GM12801 (cell line): ENCODE data around the gene SEPSECS.

Experiments
- CTCF ChIP-seq: IDR thresholded peaks from one replicate; pipeline ENCODE4 v1.5.1; 2011; ENCODE audit warnings: control low read depth; ENCODE audit not compliant: insufficient read length; ENCODE audit errors: extremely low read depth

SEPSECS gene

GRCh38 chr4:25090516-25090915, 69.7 kb downstream of the SEPSECS start:
- no peak for TF ChIP-seq CTCF

- no peak for TF ChIP-seq CTCF
Measured at GRCh38 chr4:25089051-25089763, 71.0 kb downstream of the SEPSECS start.

- no peak for TF ChIP-seq CTCF
Measured at GRCh38 chr4:25088093-25088952, 71.9 kb downstream of the SEPSECS start.

GRCh38 chr4:25085671-25086070, 74.6 kb downstream of the SEPSECS start:
- TF ChIP-seq CTCF = no peak

GRCh38 chr4:25081866-25082471, 78.3 kb downstream of the SEPSECS start:
- TF ChIP-seq CTCF = no peak

GRCh38 chr4:25080571-25080970, 79.7 kb downstream of the SEPSECS start:
- no peak for TF ChIP-seq CTCF

GRCh38 chr4:25078523-25078922, 81.7 kb downstream of the SEPSECS start:
- TF ChIP-seq CTCF = no peak
